Body of pancreas (tissue), 4 donors: Measurements from ENCODE around the gene METRNL. TPM values are rescaled to one million over a fixed set of nuclear protein-coding genes. Genes with fewer than 3 reads are reported as not detected.

Source experiments
- ATAC-seq: fragments of 150-250 bp; one replicate; pipeline ENCODE4 v1.9.1; 2016
- DNase-seq, 4 donors: peaks; one replicate each; pipeline ENCODE4 v3.0.0-alpha.2; 2019
- H3K27ac ChIP-seq, 4 donors: fragments of 200-600 bp; sonication (generic); 1 replicate in 3 of 4; 2 replicates in 1 of 4; pipeline versions ENCODE4 v1.5.1 to v1.6.1; 2016 to 2019; ENCODE audit warnings: mild to moderate bottlenecking in 1 of 4, mixed read lengths in 1 of 4, moderate library complexity in 1 of 4
- H3K27me3 ChIP-seq, 2 donors: fragments of 200-600 bp; sonication (generic); one replicate each; pipeline ENCODE4 v1.6.0; 2016; ENCODE audit warnings: mild to moderate bottlenecking in 1 of 2
- H3K36me3 ChIP-seq, 2 donors: fragments of 200-600 bp; sonication (generic); replicated peaks in 1 of 2; 2 replicates each; pipeline ENCODE4 v1.5.1; 2016; ENCODE audit warnings: low read depth in 2 of 2; ENCODE audit not compliant: insufficient read depth in 1 of 2
- H3K4me1 ChIP-seq: fragments of 200-600 bp; sonication (generic); one replicate; pipeline ENCODE4 v1.6.0; 2016
- H3K4me3 ChIP-seq, 2 donors: fragments of 200-600 bp; sonication (generic); 1 replicate in 1 of 2; 2 replicates in 1 of 2; pipeline ENCODE4 v1.5.1; 2016 to 2019
- H3K9me3 ChIP-seq, 3 donors: fragments of 200-600 bp; sonication (generic); 1 replicate in 2 of 3; 2 replicates in 1 of 3; pipeline ENCODE4 v1.5.1; 2016
- CTCF ChIP-seq, 7 experiments: fragments of 450-650 bp in 4 of 7; fragments of 200-600 bp in 3 of 7; sonication (generic) in 3 of 7; IDR thresholded peaks; one replicate each; pipeline ENCODE4 v1.5.1; 2016 to 2019; ENCODE audit warnings: antibody characterized with exemption in 7 of 7
- POLR2A ChIP-seq, 3 donors: fragments of 450-650 bp; IDR thresholded peaks; one replicate each; pipeline ENCODE4 v1.6.1; 2016; ENCODE audit warnings: antibody characterized with exemption in 3 of 3, mild to moderate bottlenecking in 2 of 3
- WGBS, 2 donors: methylation state at CpG; one replicate each; pipeline ENCODE4 v1.1.5; 2017; 5-methylcytosine and 5-hydroxymethylcytosine counted together
- intact Hi-C: fragments of 100-400 bp; cut with DNase I; formaldehyde crosslinking; loops from one replicate; pipeline ENCODE4 v1.15.1; 2023
- total RNA-seq, 2 donors: library from RNA; depleted of rRNA; stranded (reverse); fragments of >200 nt; gene quantifications; one replicate each; pipeline ENCODE4 v1.1.0, GENCODE V29; 2016

METRNL gene
- total RNA-seq, 2 donors from 2014 or later, result 21.3 to 26.4 TPM

- no peak overlapping the region for H3K4me3 ChIP-seq
- H3K4me1 ChIP-seq, result no peaks in the 10 kb centered on the region
- no peak for ATAC-seq
- intact Hi-C loops, result no loop called here
- no peak overlapping the region for H3K27ac ChIP-seq
- no peak for DNase-seq
- 82 to 96% methylated on average over 14 of the region's 14 CpGs for WGBS, 2 donors
- H3K9me3 ChIP-seq, result no peaks in the 10 kb centered on the region
- no peaks in the 10 kb centered on the region for H3K27me3 ChIP-seq
- no peaks in the 10 kb centered on the region for H3K36me3 ChIP-seq
- TF ChIP-seq CTCF (IDR thresholded peaks at IDR 0.05) (no peak), POLR2A (IDR thresholded peaks at IDR 0.05) (no peak)
These were observed 44.9 kb upstream of the METRNL start for GRCh38 chr17:83034525-83034924.

DNA sequence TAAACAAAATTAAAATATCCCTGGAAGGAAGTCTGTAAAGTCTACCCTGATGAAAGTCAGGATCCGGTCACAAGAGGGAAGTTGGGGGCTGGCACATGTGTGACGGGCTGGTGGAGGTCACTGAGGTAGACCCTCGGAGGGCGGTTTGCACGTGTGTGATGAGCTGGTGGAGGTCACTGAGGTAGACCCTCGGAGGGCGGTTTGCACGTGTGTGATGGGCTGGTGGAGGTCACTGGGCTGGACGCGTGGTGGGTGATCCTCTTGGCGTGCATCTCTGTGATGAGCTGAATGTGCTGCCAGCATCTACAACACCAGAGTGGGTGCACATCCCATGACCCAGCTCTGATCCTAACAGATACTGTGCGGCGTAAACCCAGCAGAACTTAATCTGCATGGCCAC is 43.7 kb upstream of the METRNL start:
- Histone ChIP-seq H3K4me1 (no peaks in the 10 kb centered on the region), H3K36me3 (no peaks in the 10 kb centered on the region), H3K9me3 (no peaks in the 10 kb centered on the region), H3K27me3 (no peaks in the 10 kb centered on the region), H3K4me3 (no peak overlapping the region), H3K27ac (no peak overlapping the region)
- ATAC-seq, result no peak
- intact Hi-C loops, result no loop called here
- WGBS, 2 donors, result 69 to 81% methylated on average over 13 of the region's 13 CpGs
- TF ChIP-seq POLR2A (IDR thresholded peaks at IDR 0.05) (no peak), CTCF (IDR thresholded peaks at IDR 0.05) (no peak)
- DNase-seq, result no peak

GRCh38 chr17:83036193-83036592 is 43.2 kb upstream of the METRNL start:
- Histone ChIP-seq H3K4me3 (no peak overlapping the region), H3K9me3 (no peaks in the 10 kb centered on the region), H3K27me3 (no peaks in the 10 kb centered on the region), H3K27ac (no peak overlapping the region), H3K4me1 (no peaks in the 10 kb centered on the region), H3K36me3 (no peaks in the 10 kb centered on the region)
- DNase-seq, result no peak
- intact Hi-C loops, result no loop called here
- WGBS, 2 donors, result 91 to 97% methylated on average over 6 to 7 of the region's 7 CpGs
- no peak for TF ChIP-seq POLR2A (IDR thresholded peaks at IDR 0.05)
- no peak for TF ChIP-seq CTCF (IDR thresholded peaks at IDR 0.05)
- ATAC-seq, result no peak

DNA sequence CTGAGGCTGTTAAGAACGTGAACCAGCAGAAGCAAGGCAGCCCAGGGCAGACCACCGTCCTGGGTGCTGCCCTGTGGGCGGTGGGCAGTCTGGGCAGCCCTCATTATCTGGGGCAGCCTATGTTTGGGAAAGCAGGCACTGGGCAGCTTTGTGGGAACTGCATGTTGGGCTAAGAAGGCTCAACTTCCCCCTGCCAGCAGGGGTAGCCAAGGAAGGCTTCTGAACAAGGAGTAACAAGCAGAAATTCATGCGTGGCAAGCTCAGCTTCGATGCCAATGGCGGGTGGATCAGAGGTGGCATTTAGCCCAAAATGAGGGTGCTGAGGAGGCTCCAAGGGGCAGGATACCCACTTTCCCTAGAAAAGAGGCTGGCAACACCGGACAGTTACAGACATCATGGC is 42.7 kb upstream of the METRNL start:
- WGBS, 2 donors, result 88 to 94% methylated on average over 7 of the region's 7 CpGs
- no peak overlapping the region for H3K27ac ChIP-seq

More for the DNA sequence above, 42.7 kb upstream of the METRNL start:
- Histone ChIP-seq H3K4me1 (no peaks in the 10 kb centered on the region), H3K9me3 (peaks cover 0 to 3% (median 0%) of the 10 kb centered on the region in 3 donors), H3K27me3 (no peaks in the 10 kb centered on the region), H3K4me3 (no peak overlapping the region), H3K36me3 (no peaks in the 10 kb centered on the region)
- intact Hi-C loops, result no loop called here
- TF ChIP-seq CTCF (IDR thresholded peaks at IDR 0.05) (no peak), POLR2A (IDR thresholded peaks at IDR 0.05) (no peak)
- DNase-seq (no peak), ATAC-seq (no peak)
